ENCODE measurements around the gene NAPSA. TPM values are rescaled to one million over a fixed set of nuclear protein-coding genes. Genes with fewer than 3 reads are reported as not detected.

NAPSA gene
- total RNA-seq, 1 donor from 2014 or later = not detected

DNA sequence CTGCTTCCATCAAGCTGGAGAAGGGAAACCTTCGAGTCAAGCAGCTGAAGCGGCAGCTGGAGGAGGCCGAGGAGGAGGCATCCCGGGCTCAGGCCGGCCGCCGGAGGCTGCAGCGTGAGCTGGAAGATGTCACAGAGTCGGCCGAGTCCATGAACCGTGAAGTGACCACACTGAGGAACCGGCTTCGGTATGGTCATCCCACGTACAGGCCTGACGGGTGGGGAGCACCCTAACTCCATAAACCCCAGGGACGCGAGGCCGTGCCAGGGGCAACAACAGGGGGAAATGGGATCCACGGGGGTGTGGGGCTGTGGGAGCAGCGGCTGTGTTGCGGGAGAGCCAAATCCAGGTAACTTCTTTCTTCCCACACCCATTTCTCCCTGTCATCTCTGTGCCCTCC, 56.4 kb downstream of the NAPSA start:
- no peak for DNase-seq (ENCODE audit: low spot score)
- no peak overlapping the region for H3K27ac Mint-ChIP-seq (ENCODE audit: unreplicated experiment)
- TF ChIP-seq, protein P1, sequence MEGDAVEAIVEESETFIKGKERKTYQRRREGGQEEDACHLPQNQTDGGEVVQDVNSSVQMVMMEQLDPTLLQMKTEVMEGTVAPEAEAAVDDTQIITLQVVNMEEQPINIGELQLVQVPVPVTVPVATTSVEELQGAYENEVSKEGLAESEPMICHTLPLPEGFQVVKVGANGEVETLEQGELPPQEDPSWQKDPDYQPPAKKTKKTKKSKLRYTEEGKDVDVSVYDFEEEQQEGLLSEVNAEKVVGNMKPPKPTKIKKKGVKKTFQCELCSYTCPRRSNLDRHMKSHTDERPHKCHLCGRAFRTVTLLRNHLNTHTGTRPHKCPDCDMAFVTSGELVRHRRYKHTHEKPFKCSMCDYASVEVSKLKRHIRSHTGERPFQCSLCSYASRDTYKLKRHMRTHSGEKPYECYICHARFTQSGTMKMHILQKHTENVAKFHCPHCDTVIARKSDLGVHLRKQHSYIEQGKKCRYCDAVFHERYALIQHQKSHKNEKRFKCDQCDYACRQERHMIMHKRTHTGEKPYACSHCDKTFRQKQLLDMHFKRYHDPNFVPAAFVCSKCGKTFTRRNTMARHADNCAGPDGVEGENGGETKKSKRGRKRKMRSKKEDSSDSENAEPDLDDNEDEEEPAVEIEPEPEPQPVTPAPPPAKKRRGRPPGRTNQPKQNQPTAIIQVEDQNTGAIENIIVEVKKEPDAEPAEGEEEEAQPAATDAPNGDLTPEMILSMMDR (IDR thresholded peaks at IDR 0.05; ENCODE audit: unreplicated experiment) = no peak
- no peaks in the 10 kb centered on the region for H3K4me1 Mint-ChIP-seq (ENCODE audit: unreplicated experiment)
- no peak overlapping the region for H3K4me3 Mint-ChIP-seq (ENCODE audit: unreplicated experiment)
- peaks cover 50% of the 10 kb centered on the region for H3K9me3 Mint-ChIP-seq (ENCODE audit: unreplicated experiment)
- peaks cover 14% of the 10 kb centered on the region for H3K27me3 Mint-ChIP-seq (ENCODE audit: unreplicated experiment)
- H3K36me3 Mint-ChIP-seq (ENCODE audit: low read depth, unreplicated experiment) = peaks cover 26% of the 10 kb centered on the region

Other genes with a start within 250 kb of the NAPSA start
- gene IZUMO2, start 202.4 kb downstream of the NAPSA start, total RNA-seq (ENCODE audit: unreplicated experiment) = not detected
- not detected for gene MYH14, start 162.0 kb downstream of the NAPSA start, total RNA-seq (ENCODE audit: unreplicated experiment)
- gene KCNC3, start 36.3 kb downstream of the NAPSA start, total RNA-seq (ENCODE audit: unreplicated experiment) = not detected
- gene NR1H2, start 10.8 kb upstream of the NAPSA start, total RNA-seq (ENCODE audit: unreplicated experiment) = 21.6 TPM
- gene POLD1, start 18.7 kb upstream of the NAPSA start, total RNA-seq (ENCODE audit: unreplicated experiment) = 54.4 TPM
- gene SPIB, start 53.3 kb upstream of the NAPSA start, total RNA-seq (ENCODE audit: unreplicated experiment) = not detected
- gene MYBPC2, start 67.3 kb upstream of the NAPSA start, total RNA-seq (ENCODE audit: unreplicated experiment) = 0.46 TPM
- 0.21 TPM for gene EMC10, start 110.9 kb upstream of the NAPSA start, total RNA-seq (ENCODE audit: unreplicated experiment)
- gene GARIN5A, start 111.2 kb upstream of the NAPSA start, total RNA-seq (ENCODE audit: unreplicated experiment) = not detected
- 0.46 TPM for gene JOSD2, start 145.6 kb upstream of the NAPSA start, total RNA-seq (ENCODE audit: unreplicated experiment)
- gene ASPDH, start 148.3 kb upstream of the NAPSA start, total RNA-seq (ENCODE audit: unreplicated experiment) = not detected
- gene LRRC4B, start 202.8 kb upstream of the NAPSA start, total RNA-seq (ENCODE audit: unreplicated experiment) = 3.0 TPM